GM23248 (cell line): ENCODE results near the gene TPST1.

Experiments used
- EZH2 ChIP-seq: fragments of 200-600 bp; sonication (generic); IDR thresholded peaks from 2 replicates; pipeline ENCODE4 v1.6.1; 2018; ENCODE audit warnings: antibody characterized with exemption, mild to moderate bottlenecking; ENCODE audit not compliant: insufficient read depth, poor library complexity, severe bottlenecking
- EZH2phosphoT487 ChIP-seq: fragments of 200-600 bp; sonication (generic); IDR thresholded peaks from 2 replicates; pipeline ENCODE4 v1.6.1; 2018; ENCODE audit warnings: antibody characterized with exemption, moderate library complexity, mild to moderate bottlenecking, low read depth; ENCODE audit not compliant: insufficient read depth

DNA sequence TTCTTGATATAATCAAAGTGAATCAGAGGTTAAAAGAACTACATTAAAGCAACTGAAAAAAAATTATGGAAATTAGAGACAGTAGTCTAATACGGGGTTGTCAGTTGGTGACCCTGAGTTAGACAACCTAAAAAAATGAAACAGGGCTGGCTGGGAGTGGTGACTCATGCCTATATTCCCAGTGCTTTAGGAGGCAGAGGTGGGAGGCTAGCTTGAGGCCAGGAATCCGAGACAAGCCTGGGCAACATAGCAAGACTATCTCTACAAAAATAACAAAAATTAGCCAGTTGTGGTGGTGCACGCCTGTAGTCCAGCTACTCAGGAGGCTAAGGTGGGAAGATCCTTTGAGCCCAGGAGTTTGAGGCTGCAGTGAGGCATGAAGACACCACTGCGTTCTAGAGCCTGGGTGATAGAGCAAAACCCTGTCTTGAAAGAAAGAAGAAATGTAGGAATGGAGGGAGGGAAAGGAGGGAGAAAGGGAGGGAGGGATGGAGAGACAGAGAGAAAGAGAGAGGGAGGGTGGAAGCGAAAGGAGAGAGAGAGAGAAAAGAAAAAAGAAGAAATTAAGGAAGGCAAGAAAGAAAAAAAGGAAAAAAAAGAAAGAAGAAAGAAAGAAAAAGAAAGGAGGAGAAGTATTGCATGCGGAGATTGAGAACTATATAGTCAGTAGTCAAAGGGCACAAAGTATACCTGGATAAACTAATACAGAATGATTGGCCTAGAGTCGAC lies 166.1 kb downstream of the TPST1 start:
- TF ChIP-seq EZH2 (no peak), EZH2phosphoT487 (no peak)
